ENCODE measurements around the gene RPUSD1. TPM values are rescaled to one million over a fixed set of nuclear protein-coding genes. Genes with fewer than 3 reads are reported as not detected.

The RPUSD1 gene
- total RNA-seq, 1 experiment from 2014 or later, result 59.9 TPM

DNA sequence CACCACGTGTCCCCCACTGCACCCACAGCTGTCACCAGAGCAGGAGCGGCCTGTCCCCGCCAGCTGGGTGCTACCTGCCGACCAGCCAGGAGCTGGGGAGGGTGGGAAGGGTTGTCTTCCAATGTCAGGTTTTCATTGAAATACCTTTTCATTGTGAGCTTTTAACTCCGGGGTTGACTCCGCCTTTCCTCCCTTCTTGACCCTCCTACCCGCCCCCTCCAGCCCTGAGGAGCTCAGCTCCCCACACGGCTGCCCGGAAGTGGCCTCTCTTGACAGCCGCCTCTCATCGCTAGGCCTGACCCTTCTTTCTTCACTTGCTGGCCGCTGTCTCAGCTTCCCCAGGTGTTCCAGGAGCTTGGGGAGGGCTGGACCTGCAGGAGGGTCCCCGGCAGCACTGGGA is 33.6 kb upstream of the RPUSD1 start:
- CTCF ChIA-PET, result no interaction called here
- no peak for DNase-seq (ENCODE audit: low read depth, low spot score)
- no peaks in the 10 kb centered on the region for H3K4me1 ChIP-seq (ENCODE audit: control insufficient read depth in 1 of 2, insufficient read depth in 2 of 2, low read length in 2 of 2)

More for the DNA sequence above, 33.6 kb upstream of the RPUSD1 start:
- no peak overlapping the region for H3K4me2 ChIP-seq (ENCODE audit: low read length)
- no peaks in the 10 kb centered on the region for H4K20me1 ChIP-seq (ENCODE audit: insufficient read depth)
- H3K9ac ChIP-seq (ENCODE audit: low read length), result no peak overlapping the region
- TF ChIP-seq ELF1 (IDR thresholded peaks at IDR 0.05; ENCODE audit: borderline replicate concordance, low read depth) (no peak), SRF (IDR thresholded peaks at IDR 0.05; ENCODE audit: low read depth) (no peak), CEBPB (IDR thresholded peaks at IDR 0.05; ENCODE audit: low read depth) (no peak), SIN3A (IDR thresholded peaks at IDR 0.05; ENCODE audit: low read depth) (no peak), YY1 (IDR thresholded peaks at IDR 0.05; ENCODE audit: extremely low read depth, insufficient replicate concordance, low read depth, low read length) (no peak), JUND (IDR thresholded peaks at IDR 0.05) (no peak), SP1 (IDR thresholded peaks at IDR 0.05; ENCODE audit: low read depth) (no peak), CBX3 (IDR thresholded peaks at IDR 0.05; ENCODE audit: low read depth) (no peak), ZFX (IDR thresholded peaks at IDR 0.05) (no peak), RAD21 (IDR thresholded peaks at IDR 0.05; ENCODE audit: low read depth) (no peak), EZH2 (IDR thresholded peaks at IDR 0.05) (no peak), TCF7L2 (IDR thresholded peaks at IDR 0.05; ENCODE audit: borderline replicate concordance, extremely low read depth, insufficient read depth, insufficient read length) (no peak), FOSL1 (IDR thresholded peaks at IDR 0.05; ENCODE audit: low read depth) (no peak), POLR2A (IDR thresholded peaks at IDR 0.05; ENCODE audit: borderline replicate concordance, extremely low read depth, insufficient read depth, insufficient read length) (no peak)
- TF ChIP-seq, protein P1, sequence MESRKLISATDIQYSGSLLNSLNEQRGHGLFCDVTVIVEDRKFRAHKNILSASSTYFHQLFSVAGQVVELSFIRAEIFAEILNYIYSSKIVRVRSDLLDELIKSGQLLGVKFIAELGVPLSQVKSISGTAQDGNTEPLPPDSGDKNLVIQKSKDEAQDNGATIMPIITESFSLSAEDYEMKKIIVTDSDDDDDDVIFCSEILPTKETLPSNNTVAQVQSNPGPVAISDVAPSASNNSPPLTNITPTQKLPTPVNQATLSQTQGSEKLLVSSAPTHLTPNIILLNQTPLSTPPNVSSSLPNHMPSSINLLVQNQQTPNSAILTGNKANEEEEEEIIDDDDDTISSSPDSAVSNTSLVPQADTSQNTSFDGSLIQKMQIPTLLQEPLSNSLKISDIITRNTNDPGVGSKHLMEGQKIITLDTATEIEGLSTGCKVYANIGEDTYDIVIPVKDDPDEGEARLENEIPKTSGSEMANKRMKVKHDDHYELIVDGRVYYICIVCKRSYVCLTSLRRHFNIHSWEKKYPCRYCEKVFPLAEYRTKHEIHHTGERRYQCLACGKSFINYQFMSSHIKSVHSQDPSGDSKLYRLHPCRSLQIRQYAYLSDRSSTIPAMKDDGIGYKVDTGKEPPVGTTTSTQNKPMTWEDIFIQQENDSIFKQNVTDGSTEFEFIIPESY (IDR thresholded peaks at IDR 0.05; ENCODE audit: extremely low read depth, insufficient replicate concordance, low read length), result no peak
- TF ChIP-seq, protein P2, sequence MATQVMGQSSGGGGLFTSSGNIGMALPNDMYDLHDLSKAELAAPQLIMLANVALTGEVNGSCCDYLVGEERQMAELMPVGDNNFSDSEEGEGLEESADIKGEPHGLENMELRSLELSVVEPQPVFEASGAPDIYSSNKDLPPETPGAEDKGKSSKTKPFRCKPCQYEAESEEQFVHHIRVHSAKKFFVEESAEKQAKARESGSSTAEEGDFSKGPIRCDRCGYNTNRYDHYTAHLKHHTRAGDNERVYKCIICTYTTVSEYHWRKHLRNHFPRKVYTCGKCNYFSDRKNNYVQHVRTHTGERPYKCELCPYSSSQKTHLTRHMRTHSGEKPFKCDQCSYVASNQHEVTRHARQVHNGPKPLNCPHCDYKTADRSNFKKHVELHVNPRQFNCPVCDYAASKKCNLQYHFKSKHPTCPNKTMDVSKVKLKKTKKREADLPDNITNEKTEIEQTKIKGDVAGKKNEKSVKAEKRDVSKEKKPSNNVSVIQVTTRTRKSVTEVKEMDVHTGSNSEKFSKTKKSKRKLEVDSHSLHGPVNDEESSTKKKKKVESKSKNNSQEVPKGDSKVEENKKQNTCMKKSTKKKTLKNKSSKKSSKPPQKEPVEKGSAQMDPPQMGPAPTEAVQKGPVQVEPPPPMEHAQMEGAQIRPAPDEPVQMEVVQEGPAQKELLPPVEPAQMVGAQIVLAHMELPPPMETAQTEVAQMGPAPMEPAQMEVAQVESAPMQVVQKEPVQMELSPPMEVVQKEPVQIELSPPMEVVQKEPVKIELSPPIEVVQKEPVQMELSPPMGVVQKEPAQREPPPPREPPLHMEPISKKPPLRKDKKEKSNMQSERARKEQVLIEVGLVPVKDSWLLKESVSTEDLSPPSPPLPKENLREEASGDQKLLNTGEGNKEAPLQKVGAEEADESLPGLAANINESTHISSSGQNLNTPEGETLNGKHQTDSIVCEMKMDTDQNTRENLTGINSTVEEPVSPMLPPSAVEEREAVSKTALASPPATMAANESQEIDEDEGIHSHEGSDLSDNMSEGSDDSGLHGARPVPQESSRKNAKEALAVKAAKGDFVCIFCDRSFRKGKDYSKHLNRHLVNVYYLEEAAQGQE (IDR thresholded peaks at IDR 0.05; ENCODE audit: low read depth), result no peak
- TF ChIP-seq, protein P3, sequence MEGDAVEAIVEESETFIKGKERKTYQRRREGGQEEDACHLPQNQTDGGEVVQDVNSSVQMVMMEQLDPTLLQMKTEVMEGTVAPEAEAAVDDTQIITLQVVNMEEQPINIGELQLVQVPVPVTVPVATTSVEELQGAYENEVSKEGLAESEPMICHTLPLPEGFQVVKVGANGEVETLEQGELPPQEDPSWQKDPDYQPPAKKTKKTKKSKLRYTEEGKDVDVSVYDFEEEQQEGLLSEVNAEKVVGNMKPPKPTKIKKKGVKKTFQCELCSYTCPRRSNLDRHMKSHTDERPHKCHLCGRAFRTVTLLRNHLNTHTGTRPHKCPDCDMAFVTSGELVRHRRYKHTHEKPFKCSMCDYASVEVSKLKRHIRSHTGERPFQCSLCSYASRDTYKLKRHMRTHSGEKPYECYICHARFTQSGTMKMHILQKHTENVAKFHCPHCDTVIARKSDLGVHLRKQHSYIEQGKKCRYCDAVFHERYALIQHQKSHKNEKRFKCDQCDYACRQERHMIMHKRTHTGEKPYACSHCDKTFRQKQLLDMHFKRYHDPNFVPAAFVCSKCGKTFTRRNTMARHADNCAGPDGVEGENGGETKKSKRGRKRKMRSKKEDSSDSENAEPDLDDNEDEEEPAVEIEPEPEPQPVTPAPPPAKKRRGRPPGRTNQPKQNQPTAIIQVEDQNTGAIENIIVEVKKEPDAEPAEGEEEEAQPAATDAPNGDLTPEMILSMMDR (IDR thresholded peaks at IDR 0.05 in 2 of 3, conservative IDR thresholded peaks at IDR 0.05 in 1 of 3; ENCODE audit: borderline replicate concordance in 1 of 3, insufficient read depth in 1 of 3, low read depth in 2 of 3, low read length in 2 of 3), result no peak
- no peak overlapping the region for H3K4me3 ChIP-seq (replicated peaks in 1 of 2; ENCODE audit: low read depth in 1 of 2, low read length in 2 of 2)
- ATAC-seq, result no peak
- ChIA-PET POLR2A (interaction anchor here (0.6 to 0.7 kb wide), 2 partner anchors 33 to 143 kb away, joined by 3 to 4 read pairs; partner anchors contain the start of genes CHTF18 and RPUSD1), RAD21 (ENCODE audit: low non-redundant PET in 1 of 2, low total read pairs in 2 of 2, uncharacterized antibody in 2 of 2, unreplicated experiment in 2 of 2) (no interaction called here)
- BruUV-seq (replicated peaks), result no TSS peak
- H3K36me3 ChIP-seq (ENCODE audit: control insufficient read depth in 1 of 2, insufficient read depth in 2 of 2, low read length in 2 of 2), result no peaks in the 10 kb centered on the region
- no peaks in the 10 kb centered on the region for H3K9me2 ChIP-seq (ENCODE audit: insufficient read depth)
- H3K27ac ChIP-seq (ENCODE audit: low read depth, low read length), result no peak overlapping the region
- no peaks in the 10 kb centered on the region for H3K27me3 ChIP-seq (ENCODE audit: insufficient read depth, low read length)
- H2AFZ ChIP-seq (ENCODE audit: low read depth, low read length, poor library complexity, severe bottlenecking), result no peak overlapping the region
- no peaks in the 10 kb centered on the region for H3K79me2 ChIP-seq (ENCODE audit: insufficient read depth, low read length)
- H3K9me3 ChIP-seq (ENCODE audit: control insufficient read depth in 1 of 2, insufficient read depth in 1 of 2, low read depth in 1 of 2, low read length in 2 of 2), result no peaks in the 10 kb centered on the region
- intact Hi-C loops (cut with micrococcal nuclease), result no loop called here

Data from HCT116 (cell line).